MV-4-11 (cell line): ENCODE data around the gene ABCB9.

Experiments
- DNase-seq: peaks from one replicate; lab custom pipeline; 2025; lab: John Stamatoyannopoulos, UW

ABCB9 gene

DNA sequence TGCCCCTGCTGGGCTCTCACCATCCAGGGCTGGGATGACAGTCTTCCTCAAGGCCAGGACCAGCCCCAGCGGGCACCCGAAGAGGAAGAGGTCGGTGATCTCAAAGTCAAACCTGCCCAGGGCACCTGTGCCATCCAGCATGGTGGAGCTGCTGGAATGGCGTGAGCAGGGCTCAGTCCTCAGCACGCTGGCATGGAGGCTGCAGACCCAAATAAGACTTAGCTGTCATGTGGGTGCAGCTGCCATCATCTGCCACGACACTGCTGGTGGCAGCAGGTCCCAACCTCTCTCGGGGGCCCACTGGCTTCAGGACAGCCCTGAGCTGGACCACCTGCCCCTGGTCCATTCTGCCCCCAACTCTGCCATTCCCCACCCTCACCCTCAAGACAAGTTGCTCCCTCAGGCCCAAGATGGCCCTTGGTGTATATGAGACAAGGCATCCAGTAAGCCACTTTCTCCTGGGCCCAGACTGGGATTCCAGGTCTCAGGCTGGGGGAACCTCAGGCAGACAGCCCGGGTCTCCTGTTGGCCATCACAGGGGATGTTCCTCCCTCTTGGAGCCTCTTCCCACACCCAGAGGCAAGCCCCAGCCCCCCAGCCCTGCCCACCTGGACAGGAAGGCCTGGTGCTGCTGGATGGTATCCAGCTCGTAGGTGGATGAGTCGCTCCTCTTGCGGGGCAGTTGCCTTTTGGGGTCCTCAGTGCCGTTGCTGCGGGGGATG lies 28.7 kb upstream of the ABCB9 start:
- no peak for DNase-seq

DNA sequence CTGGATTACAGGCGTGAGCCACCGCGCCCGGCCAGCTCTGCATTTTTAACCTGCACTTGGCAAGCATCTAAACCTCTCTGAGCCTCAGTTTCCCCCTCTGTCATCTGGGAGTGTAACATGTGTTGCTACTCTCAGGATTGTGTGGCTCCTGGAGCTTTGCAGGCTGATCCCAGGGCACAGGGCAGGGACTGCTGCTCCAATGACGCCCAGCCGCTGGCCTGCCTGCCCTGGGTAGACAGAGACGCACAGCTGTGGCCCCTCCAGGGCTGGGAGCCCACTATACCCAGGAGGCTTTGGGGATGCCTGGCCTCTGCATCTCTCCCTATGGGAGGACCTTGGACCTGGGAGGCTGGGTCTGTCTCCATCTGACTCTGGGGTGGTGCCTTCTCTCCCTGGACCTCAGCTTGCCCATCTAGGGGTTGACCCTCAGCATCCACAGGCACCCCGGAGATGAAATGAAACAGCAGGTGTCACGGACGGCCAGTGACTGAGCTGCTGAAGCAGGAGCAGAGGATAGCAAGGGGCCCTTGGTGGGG lies 27.9 kb upstream of the ABCB9 start:
- no peak for DNase-seq

DNA sequence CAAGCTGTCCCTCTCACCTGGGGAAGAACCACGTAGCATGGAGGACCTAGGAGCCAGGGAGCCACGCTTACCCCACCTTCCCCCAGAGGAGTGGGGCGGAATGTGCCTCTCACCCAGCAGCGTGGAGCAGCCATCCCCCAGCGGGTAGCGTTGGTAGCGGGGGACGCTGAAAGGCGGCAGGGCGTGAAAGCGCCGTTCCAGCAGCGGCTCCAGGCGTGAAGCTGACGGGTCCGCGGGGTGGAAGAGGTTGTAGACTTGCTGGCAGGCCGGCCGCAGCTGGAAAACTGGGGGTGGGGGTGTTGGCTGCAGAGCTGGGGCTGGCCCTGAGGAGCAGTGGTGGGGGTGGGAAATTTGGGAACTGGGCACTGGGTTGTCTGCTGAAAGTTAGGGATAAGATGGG lies 26.1 kb upstream of the ABCB9 start:
- no peak for DNase-seq

DNA sequence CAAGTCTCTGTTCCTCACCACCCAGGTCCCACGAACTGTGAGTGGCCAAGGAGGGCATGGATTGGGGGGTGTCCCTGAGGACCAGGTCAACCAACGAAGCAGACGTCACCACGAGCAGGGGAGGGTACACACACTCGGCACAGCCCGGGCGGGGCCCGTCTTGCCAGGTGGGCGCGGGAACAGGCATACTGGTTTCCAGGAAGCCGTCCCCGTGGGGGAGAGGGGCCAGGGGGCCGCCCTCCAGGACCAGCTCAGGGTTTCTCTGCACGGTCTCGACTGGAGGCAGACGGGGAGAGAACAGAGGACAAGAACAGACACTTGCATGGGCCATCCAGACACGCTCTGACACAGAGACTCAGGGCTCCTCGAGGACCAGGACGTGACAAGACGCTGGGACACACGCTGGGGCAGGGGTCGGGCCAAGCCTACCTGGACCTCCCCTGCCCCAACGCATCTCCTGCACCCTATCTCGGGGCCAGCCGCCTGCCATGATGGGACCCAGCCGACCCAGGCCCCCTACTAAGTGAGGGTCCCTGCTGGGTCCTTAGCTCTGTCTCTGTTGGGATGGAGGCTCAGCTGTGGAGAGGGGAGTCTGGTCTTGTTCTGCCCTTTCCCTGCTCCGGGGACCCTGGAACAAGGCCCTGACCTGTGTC lies 25.5 kb upstream of the ABCB9 start:
- no peak for DNase-seq

DNA sequence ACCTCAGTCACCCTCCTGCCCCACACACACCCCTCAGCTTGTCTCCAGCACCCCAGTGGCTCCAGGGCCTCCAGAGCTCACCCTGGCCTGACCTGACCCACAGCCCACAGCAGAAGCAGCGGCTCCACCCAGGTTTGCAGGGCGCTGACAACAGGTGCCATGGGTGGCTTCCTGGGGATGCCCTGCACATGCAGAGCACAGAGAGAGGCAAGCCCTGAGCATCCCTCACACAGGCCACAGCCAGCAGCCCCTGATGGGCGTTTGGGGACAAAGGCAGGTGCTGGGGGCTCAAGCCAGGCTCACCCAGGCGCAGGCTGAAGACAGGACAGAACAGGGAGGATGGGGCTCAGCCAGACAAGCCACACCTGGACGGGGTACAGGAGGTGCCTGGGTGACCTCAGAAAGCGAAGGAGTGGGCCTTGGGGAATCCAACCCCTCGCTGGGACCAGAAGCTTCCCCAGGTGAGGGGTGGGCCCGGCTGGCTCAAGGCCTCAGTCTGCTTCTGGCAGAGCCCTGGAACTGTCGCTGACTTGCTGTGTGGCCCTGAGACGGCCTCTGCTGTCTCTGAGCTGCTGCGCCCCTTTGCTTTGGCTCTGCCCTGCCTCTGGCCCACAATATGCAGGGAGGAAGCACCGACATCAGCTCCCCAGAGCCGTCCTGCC lies 24.8 kb upstream of the ABCB9 start:
- DNase-seq: no peak

DNA sequence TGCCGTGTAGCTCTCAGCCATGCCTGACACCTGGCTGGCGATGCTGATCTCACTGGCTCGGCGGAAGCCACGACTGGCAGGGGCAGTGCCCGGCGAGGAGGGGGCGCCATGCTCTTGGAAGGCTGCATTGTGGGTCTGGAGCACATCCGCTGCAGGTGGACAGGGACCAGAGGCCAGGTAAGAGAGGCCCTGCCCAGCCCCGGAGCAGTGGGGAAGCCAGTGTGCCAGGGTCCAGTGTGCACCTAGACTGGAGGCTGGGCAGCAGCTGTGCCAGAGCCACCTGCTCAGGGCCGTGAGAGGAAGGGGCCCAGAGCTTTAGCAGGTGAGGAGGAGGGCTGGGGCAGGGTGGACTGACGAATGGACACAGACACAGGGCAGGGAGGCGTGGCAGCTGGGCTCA lies 24.3 kb upstream of the ABCB9 start:
- DNase-seq: no peak

DNA sequence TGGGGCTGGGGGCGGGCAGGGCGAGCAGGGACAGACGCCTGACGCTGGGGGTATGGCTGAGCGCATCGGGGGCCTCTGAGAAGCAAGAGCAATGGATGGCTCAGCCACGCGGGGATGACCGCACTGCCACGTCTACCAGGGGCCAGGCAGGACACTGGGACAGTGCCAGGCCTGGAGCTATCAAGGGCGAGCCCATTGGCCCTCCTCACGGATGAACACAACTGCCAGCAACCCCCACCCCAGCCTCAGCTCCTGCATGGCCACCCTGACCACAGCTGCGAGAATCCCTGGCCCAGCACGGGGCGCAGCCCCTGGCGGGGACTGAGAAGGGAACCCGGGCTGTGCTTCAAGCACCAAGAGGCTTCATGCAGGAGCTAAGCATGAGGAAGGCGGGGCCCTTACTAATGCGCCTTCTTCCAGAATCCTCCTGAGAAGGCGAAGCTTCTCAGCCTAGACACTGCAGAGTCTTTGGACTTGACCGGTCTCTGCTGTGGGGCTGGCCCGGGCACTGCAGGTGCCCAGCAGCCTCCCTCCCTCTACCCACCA lies 23.7 kb upstream of the ABCB9 start:
- DNase-seq: no peak

DNA sequence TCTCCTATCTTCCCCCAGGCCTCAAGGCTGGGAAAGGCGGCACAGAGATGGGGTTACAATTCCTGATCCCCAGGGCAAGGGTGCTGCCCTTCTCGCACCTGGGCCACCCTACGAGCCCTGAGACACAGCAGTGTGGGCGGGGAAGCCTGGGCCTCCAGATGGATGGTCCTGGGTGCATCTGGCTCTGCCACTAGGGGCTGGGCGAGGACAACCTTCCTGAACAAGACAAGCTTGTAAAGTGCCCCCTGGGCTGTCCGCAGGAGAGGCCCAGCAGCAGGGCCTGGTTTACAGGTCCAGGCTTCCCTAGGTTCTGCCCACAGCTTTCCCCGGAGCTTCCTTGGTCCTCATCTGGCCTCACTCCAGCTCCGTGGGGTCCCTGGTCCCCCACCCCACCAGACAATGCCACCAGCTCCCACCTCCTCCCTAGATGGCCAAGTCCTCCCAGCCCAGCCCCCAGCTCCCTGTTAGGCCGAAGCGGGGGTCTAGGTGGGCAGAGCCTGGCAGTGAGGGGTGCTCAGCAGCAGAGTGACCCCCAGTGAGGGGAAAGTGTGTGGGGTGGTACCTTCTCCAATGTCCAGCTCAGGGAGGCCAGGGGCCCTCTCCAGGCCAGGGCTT lies 23.1 kb upstream of the ABCB9 start:
- DNase-seq: no peak

DNA sequence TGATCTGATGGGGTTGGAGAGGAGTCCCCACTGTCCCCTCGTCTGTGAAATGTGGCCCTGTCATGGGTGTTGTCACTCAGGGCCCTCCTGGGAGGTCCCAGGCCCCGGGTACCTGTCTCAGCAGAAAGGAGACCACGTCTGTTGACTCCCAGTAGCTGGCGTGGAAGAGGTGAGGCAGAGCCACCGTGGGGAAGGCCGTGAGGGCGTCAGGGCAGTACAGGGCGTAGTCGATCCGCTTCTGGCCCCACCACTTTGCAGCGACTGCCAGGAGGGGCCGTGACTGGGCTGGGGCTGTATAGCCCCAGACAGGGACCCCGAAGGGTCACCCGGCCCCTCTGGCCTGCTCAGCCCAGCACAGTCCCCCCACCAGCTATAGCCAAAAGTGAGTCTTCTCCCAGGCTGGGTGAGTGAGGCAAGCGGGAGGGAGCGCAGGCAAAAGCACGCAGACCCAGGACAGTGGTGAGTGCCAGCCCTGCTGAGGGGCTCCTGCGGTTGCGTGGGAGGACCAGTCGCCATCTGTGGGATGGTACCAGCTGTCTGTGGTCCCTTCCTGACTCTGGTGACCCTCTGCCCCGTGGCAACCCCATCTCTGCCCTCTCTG lies 22.4 kb upstream of the ABCB9 start:
- DNase-seq: no peak

DNA sequence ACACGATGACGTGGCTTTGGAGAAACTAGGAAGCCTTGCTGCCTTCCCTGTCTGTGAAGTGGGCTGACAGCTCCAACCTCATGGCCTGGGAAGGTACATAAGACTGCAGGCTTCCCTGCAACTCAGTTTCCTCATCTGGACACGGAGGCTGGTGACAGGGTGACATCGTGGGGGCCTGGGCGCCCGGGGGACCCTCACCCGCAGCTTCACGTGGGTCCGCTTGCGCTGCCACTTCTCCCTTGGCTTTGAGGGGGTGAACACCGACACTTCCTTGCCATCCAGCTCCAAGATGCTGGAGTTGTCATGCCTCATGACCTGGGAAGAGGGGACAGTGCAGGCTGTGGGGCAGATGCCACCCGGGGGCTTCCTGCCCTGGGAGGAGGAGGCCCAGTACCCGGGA lies 21.8 kb upstream of the ABCB9 start:
- DNase-seq: no peak

DNA sequence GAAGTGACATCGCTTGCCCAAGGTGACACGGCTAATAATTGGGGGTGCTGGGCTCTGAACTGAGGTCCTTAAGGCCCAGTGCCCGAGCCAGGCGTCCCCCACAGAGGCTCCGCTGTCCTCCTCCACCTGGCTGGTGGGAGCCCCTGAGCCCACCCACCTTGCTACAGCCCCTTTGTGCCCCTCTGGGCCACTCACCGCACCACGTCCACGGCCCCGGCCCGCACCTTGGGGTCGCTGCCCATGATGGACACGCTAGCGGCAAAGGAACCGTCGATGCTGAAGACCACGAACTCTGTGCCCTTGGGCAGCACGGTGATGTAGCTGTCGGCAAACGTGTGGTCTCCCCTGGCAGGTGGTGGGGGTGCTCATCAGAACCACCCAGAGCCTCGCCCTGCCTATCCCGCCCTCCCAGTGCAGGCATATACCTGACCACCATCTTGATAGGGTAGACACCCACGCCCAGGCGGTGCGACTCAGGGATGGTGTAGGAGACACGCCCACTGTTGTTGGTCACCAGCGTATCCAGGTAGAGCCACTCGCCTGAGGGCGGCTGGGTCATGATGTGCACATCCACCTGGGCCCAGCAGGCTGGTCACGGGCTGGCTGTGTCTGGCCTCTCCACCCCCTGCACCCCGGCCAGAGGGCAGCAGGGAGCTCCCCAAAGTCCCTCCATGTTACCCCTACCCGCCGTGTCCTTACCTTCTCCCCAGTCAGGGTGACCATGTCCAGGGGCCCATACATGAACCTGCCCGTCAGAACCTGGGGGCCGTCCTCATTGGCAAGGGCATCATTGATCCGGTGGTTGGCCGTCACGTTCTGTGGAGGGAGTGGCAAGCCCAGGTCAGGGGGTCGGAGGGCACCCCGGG lies 21.1 kb upstream of the ABCB9 start:
- no peak for DNase-seq

DNA sequence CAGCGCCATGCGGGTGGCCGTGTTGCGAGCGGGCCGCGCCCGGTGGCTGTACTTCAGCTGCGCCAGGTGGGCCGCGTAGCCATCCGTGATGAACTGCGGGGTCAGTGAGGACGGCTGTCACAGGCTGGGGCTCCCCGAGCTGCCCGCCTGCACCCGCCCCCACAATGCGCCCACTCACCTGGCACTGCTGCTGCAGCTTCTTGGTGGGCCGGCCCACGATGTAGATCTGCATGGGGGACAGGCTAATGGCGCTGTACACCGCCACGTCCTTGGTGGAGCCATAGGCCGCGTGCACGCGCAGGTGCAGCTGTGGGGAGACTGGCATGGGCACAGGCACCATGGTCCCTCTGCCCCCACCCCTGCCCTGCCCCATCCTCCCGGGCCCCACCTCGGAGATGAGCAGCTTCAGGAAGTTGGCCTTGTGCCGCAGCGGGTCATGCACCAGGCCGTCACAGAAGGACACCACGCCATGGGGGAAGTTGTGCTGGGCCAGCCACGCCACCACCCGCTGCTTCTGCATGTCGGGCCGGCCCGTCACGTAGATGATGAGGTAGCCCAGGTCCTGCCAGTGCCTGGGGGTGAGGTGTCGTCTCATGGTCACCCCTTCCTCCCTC lies 20.1 kb upstream of the ABCB9 start:
- DNase-seq: no peak

DNA sequence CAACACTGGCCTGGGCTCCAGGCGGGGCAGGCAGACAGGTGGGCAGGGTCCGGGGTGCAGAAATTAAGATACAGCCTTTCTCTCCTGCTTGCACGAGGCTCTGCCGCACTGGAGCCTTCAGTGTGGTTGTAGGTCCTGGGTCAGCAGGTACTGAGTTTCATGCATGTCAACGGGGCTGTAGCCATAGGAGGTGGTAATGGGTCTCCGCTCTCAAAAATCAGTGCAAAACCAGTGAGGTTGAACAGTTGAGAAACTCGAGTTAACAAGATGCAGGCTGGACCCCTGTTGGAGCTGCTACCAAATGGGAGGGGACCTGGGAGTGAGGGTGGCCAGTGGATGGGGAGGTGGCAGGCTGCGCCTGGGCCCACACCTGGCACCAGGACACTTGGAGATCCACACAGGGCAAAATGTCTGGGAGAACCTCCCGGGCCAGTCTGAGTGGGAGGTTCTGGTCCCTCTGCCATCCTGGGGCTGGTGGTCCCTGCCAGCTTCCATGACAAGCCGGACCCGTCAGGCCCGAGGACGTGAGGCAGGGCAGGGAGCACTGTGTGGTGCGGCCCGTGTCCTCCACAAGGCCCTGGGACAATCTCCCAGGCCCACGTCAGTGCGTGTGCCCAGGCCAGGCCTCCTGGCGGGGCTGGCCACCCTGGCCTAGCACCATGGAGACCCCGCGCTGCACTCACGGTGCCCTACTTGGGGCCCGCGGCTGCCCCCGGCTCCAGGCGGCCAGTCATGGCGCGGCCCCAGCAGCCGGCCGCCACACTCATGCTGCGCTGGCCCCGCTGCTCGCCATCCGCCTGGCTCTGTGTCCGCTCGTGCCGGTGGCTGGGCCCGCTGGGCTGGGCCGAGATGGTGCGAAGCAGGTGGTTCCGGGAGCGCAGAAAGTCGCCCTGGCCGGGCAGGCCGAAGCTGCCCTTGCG lies 19.3 kb upstream of the ABCB9 start:
- no peak for DNase-seq

DNA sequence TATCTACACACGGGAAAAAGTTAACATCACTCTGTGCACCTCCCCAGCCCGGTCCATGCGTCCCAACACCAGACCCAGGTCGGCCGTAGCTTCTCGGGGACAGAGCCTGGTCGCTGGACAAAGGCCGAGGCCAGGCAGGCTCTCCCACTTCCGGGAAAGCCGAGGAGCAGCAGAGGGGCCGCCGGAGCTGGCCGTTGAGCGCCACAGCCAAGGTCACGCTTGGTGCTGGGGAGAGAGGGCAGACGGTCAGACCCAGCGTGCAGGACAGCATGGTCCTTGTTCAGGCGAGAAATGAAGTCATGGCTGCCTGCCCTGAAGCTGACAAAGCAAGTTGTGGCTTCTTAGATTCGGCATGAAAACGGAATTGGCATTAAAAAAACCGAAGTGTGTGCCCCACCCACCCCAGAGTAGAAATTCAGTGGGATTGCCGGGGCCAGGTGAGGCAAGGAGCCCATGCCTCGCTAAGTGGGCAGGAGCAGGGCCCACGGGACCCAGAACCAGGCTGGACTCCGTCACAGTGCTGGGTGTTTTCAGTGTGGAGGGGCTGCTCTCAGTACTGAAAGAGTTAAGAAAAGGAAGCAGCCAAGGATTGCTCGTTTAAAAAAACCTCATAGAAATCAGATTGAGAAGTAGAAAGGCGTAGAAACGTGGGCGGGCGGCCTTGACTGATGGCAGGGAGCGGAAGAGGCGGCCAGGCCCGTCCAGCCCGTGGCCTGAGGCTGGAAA lies 18.5 kb upstream of the ABCB9 start:
- DNase-seq: no peak

DNA sequence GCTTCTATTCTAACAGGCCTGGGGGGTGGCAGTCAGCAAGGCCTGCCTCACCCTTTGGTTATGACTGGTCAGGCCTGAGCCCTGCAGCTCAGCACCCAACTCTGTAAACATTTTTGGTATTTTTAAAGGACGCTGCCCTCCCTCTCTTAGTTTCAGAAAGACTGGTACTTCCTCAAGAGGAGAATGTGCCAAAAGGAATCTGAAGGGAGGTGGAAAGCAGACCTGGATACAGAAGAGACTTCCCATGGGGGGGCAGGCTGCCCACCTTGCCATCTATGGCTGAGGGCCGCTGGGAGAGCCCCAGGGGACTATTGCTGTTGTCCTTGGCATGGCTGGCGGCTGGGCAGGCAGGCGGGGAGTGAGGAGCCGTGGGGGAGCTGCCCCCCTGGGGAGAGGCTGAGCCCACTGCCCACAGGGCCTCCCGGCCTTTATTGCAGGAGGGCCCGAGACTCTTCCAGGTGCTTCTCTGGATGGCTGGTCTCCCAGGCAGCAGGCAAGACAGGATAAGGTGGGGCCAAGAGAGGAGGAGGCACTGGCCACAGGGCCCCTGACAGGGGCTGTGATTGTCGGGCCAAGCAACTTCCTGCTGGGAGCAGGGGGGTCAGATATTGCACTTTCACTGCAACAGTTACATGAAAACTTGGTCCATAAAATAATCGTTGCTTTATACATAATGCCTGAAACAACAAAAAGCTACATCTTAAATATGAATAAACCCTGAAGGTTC lies 17.7 kb upstream of the ABCB9 start:
- no peak for DNase-seq

DNA sequence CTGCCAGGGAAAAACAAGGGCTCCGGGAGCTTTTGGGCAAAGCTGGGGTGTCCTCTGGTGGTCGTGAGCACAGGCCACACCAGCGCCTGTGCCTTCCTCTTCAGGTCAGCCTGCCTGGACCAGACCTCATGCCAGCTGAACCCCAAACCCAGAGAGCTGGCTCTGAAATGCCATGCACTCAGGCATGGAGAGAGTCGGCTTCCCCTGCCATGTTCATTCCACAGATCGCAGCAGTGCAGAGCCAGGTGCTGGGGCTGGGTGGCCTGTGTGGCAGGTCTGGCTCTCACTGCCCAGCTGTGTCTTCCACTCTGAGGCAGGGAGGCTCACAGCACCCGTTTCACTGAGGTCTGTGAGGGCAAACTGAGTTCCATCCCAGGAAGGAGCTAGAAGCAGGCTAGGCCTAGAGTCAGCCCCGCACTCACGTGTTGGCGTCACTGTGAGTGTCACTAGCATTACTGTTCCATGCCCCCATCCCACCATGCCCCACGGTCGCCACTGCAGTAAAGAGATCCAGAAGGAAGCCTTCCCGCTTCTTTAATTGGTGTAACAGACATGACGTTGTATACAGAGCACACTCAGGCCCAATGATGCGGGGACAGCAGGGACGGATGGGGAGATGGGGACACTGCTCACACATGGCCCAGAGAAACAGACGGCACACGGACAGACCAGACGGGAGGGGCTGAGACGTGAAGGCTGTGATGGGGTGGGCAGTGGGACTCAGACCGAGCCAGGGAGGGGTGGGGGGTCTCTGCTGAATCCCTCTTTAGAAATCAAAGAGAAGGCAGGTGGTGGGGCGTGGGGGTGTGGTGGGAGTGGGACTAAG lies 16.9 kb upstream of the ABCB9 start:
- DNase-seq: no peak

DNA sequence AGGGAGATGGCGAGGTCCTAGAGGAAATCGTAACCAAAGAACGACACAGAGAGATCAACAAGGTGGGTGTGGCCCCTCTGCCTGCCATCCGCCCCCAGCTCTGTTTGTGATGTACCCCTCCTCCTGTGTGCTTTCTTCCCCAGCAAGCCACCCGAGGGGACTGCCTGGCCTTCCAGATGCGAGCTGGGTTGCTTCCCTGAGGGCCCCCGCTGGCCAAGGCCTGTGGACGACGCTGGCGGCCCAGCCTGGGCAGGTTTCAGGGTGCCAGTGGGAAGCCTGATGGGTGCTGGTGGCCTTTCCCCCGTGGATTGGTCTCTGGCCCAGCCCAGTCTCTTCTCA lies 16.2 kb upstream of the ABCB9 start:
- no peak for DNase-seq
